ENCODE measurements around the gene MAN2A1.

Gene MAN2A1

GRCh38 chr5:109656829-109657228, 32.9 kb upstream of the MAN2A1 start:
- H3K36me3 ChIP-seq (ENCODE audit: insufficient read depth, low read length), result no peaks in the 10 kb centered on the region
- no peak overlapping the region for H3K4me2 ChIP-seq (ENCODE audit: low read length)
- no peak overlapping the region for H3K9ac ChIP-seq (ENCODE audit: low read length)

GRCh38 chr5:109659901-109660300, 29.8 kb upstream of the MAN2A1 start:
- H2AFZ ChIP-seq (ENCODE audit: low read length), result no peak overlapping the region
- no peaks in the 10 kb centered on the region for H3K4me1 ChIP-seq (ENCODE audit: insufficient read depth, low read length, severe bottlenecking)
- no peaks in the 10 kb centered on the region for H3K36me3 ChIP-seq (ENCODE audit: insufficient read depth, low read length)
- H3K9ac ChIP-seq (ENCODE audit: low read length), result no peak overlapping the region
- H3F3A ChIP-seq (ENCODE audit: insufficient read depth, low read length), result no peaks in the 10 kb centered on the region
- H3K27ac ChIP-seq (ENCODE audit: low read depth, low read length, poor library complexity, severe bottlenecking), result no peak overlapping the region
- TF ChIP-seq EZH2 (IDR thresholded peaks at IDR 0.05; ENCODE audit: borderline replicate concordance, low read length), result no peak
- no peak for TF ChIP-seq CTCF (IDR thresholded peaks at IDR 0.05; ENCODE audit: low read length)
- H3K9me3 ChIP-seq (ENCODE audit: low read length), result no peaks in the 10 kb centered on the region
- no peaks in the 10 kb centered on the region for H3K9me2 ChIP-seq (ENCODE audit: low read depth, low read length)
- H3K4me2 ChIP-seq (ENCODE audit: low read length), result no peak overlapping the region
- H4K20me1 ChIP-seq (ENCODE audit: insufficient read depth, low read length), result no peaks in the 10 kb centered on the region
- H3K79me2 ChIP-seq (ENCODE audit: insufficient read depth, low read length), result no peaks in the 10 kb centered on the region
- no peaks in the 10 kb centered on the region for H3K27me3 ChIP-seq (ENCODE audit: insufficient read depth, low read length)
- H3K4me3 ChIP-seq (ENCODE audit: low read depth, low read length, poor library complexity, severe bottlenecking), result no peak overlapping the region

More at GRCh38 chr5:109656829-109657228, 32.9 kb upstream of the MAN2A1 start:
- Histone ChIP-seq H3K9me2 (ENCODE audit: low read depth, low read length) (no peaks in the 10 kb centered on the region), H3K27me3 (ENCODE audit: insufficient read depth, low read length) (no peaks in the 10 kb centered on the region), H3K4me1 (ENCODE audit: insufficient read depth, low read length, severe bottlenecking) (no peaks in the 10 kb centered on the region), H4K20me1 (ENCODE audit: insufficient read depth, low read length) (no peaks in the 10 kb centered on the region), H3K27ac (ENCODE audit: low read depth, low read length, poor library complexity, severe bottlenecking) (no peak overlapping the region), H2AFZ (ENCODE audit: low read length) (no peak overlapping the region), H3K4me3 (ENCODE audit: low read depth, low read length, poor library complexity, severe bottlenecking) (no peak overlapping the region), H3F3A (ENCODE audit: insufficient read depth, low read length) (no peaks in the 10 kb centered on the region), H3K9me3 (ENCODE audit: low read length) (no peaks in the 10 kb centered on the region), H3K79me2 (ENCODE audit: insufficient read depth, low read length) (no peaks in the 10 kb centered on the region)
- TF ChIP-seq CTCF (IDR thresholded peaks at IDR 0.05; ENCODE audit: low read length) (no peak), EZH2 (IDR thresholded peaks at IDR 0.05; ENCODE audit: borderline replicate concordance, low read length) (no peak)

- Histone ChIP-seq H3K4me2 (ENCODE audit: low read length) (no peak overlapping the region), H3K4me3 (ENCODE audit: low read depth, low read length, poor library complexity, severe bottlenecking) (no peak overlapping the region), H3K36me3 (ENCODE audit: insufficient read depth, low read length) (no peaks in the 10 kb centered on the region), H3K79me2 (ENCODE audit: insufficient read depth, low read length) (no peaks in the 10 kb centered on the region), H3F3A (ENCODE audit: insufficient read depth, low read length) (no peaks in the 10 kb centered on the region), H3K9me3 (ENCODE audit: low read length) (no peaks in the 10 kb centered on the region), H4K20me1 (ENCODE audit: insufficient read depth, low read length) (no peaks in the 10 kb centered on the region), H3K9ac (ENCODE audit: low read length) (no peak overlapping the region), H3K27me3 (ENCODE audit: insufficient read depth, low read length) (no peaks in the 10 kb centered on the region), H2AFZ (ENCODE audit: low read length) (no peak overlapping the region), H3K27ac (ENCODE audit: low read depth, low read length, poor library complexity, severe bottlenecking) (no peak overlapping the region), H3K9me2 (ENCODE audit: low read depth, low read length) (no peaks in the 10 kb centered on the region), H3K4me1 (ENCODE audit: insufficient read depth, low read length, severe bottlenecking) (no peaks in the 10 kb centered on the region)
- no peak for TF ChIP-seq EZH2 (IDR thresholded peaks at IDR 0.05; ENCODE audit: borderline replicate concordance, low read length)
- no peak for TF ChIP-seq CTCF (IDR thresholded peaks at IDR 0.05; ENCODE audit: low read length)
These were observed 29.4 kb upstream of the MAN2A1 start for GRCh38 chr5:109660301-109660700.
